Pancreas (tissue), 10 donors: Measurements from ENCODE around the gene KCNN3. TPM values are rescaled to one million over a fixed set of nuclear protein-coding genes. Genes with fewer than 3 reads are reported as not detected.

Experiments used
- ATAC-seq, 4 donors: fragments of 200-7000 bp; cut with Tn5 transposase; one replicate each; pipeline versions ENCODE4 v1.8.0 to v1.9.1; 2020; ENCODE audit warnings: mild to moderate bottlenecking in 4 of 4, moderate library complexity in 4 of 4
- DNase-seq, 6 donors: peaks; one replicate each; pipeline ENCODE4 v3.0.0-alpha.2; 2020
- FAIRE-seq: peaks from 2 replicates; lab custom pipeline; 2012; peaks lifted over from hg19 to GRCh38; lab: Jason Lieb, UNC
- H3K27ac ChIP-seq, 4 donors: fragments of 200-600 bp; sonication (generic); 1 replicate in 3 of 4; 2 replicates in 1 of 4; pipeline versions ENCODE4 v1.5.0 to v1.8.0; 2020
- H3K27me3 ChIP-seq, 4 donors: fragments of 200-600 bp; one replicate each; pipeline ENCODE4 v1.8.0; 2021
- H3K36me3 ChIP-seq, 3 donors: fragments of 200-600 bp; sonication (generic) in 1 of 3; one replicate each; pipeline versions ENCODE4 v1.5.0 to v1.8.0; 2020 to 2021
- H3K4me1 ChIP-seq, 3 donors: fragments of 200-600 bp; one replicate each; pipeline ENCODE4 v1.8.0; 2021
- H3K4me3 ChIP-seq, 4 donors: fragments of 200-600 bp; sonication (generic) in 2 of 4; one replicate each; pipeline versions ENCODE4 v1.5.0 to v1.8.0; 2020 to 2021
- H3K9me3 ChIP-seq, 4 donors: fragments of 200-600 bp; one replicate each; pipeline ENCODE4 v1.8.0; 2021
- CTCF ChIP-seq, 4 donors: fragments of 200-600 bp; sonication (generic) in 3 of 4; IDR thresholded peaks; one replicate each; pipeline versions ENCODE4 v1.5.0 to v1.8.0; 2021; ENCODE audit warnings: antibody characterized with exemption in 4 of 4
- WGBS, 2 donors: extraction: QIAGEN DNeasy Blood & Tissue Kit; methylation state at CpG; one replicate each; pipeline ENCODE4 v1.1.7; 2013; 5-methylcytosine and 5-hydroxymethylcytosine counted together
- intact Hi-C, 3 donors: fragments of 100-400 bp; cut with DNase I; formaldehyde crosslinking; loops; one replicate each; pipeline versions ENCODE4 v1.11.1 to v1.14.2; 2022
- polyA plus RNA-seq, 2 donors: library from polyadenylated mRNA; stranded (reverse); fragments of 200-250 nt; gene quantifications; one replicate each; pipeline ENCODE4 v1.2.3, GENCODE V29; 2013
- total RNA-seq, 6 donors: library from RNA; stranded (reverse); fragmentation: NEBNext Ultra II Directional in 4 of 6; extraction: Animal tissue kit (Norgen Biotek cat#: 25700) in 4 of 6; gene quantifications; one replicate each; pipeline versions ENCODE4 v1.2.1 to v1.2.4, GENCODE V29; 2021 to 2023
- donor health status: healthy with polysubstance abuse.
- donor health status: DM: no; HTN: no; CAD: no; lungs with moderate emphysema.
- donor health status: DM: no; HTN: no; CAD: no.
- donor health status: control.
- donor health status: control.
- donor health status: Bipolar disorder and iron deficiency.
- donor health status: DM: yes; HTN: yes; CAD: no.
- donor health status: DM: no; HTN: no; CAD: no.
- donor health status: DM: no; HTN: no; CAD: no.
- donor health status: DM: yes; HTN: yes; CAD: no.

The KCNN3 gene
- total and polyA plus RNA-seq, 8 donors = 0.11 to 1.0 (median 0.33) TPM

DNA sequence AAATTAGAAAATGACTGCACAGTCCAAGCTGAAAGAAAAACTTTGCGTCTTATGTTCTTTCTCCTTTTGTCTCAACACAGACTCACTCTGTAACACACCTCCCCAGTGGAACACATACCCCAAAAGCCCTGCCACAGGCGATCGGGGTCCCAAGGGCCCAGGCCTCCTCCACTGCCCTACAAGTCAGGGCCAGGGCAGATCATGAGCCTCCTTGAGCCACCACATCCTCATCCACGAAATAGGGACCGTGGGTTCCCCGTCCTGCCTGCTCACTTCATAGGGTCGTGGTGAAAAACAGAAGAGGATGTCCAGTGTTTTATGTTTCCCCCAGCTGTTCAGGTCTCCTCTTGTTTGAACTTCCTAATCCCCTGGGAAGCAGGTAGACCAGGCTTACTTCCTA, 116.7 kb downstream of the KCNN3 start:
- Histone ChIP-seq H3K27me3 (peaks cover 0 to 4% (median 0%) of the 10 kb centered on the region in 4 donors), H3K4me3 (no peak overlapping the region), H3K4me1 (no peaks in the 10 kb centered on the region), H3K27ac (no peak overlapping the region), H3K36me3 (no peaks in the 10 kb centered on the region), H3K9me3 (no peaks in the 10 kb centered on the region)
- no peak for TF ChIP-seq CTCF (IDR thresholded peaks at IDR 0.05)
- no peak for DNase-seq
- ATAC-seq = no peak
- no peak for FAIRE-seq
- intact Hi-C loops = loop anchor here in 1 of 3 donors (10.0 kb wide), 1 partner anchor 189 kb away; the partner anchor contains the start of gene CHRNB2
- 67 to 72% methylated on average over 7 of the region's 7 CpGs for WGBS, 2 donors

- no peak for FAIRE-seq
- H3K36me3 ChIP-seq = no peaks in the 10 kb centered on the region
- no peak for DNase-seq
- no peak for TF ChIP-seq CTCF (IDR thresholded peaks at IDR 0.05)
- no peaks in the 10 kb centered on the region for H3K4me1 ChIP-seq
- peaks cover 0 to 4% (median 0%) of the 10 kb centered on the region in 4 donors for H3K27me3 ChIP-seq
- no peak overlapping the region for H3K4me3 ChIP-seq
- 63 to 72% methylated on average over 12 of the region's 12 CpGs for WGBS, 2 donors
- intact Hi-C loops = loop anchor here in 1 of 3 donors (10.0 kb wide), 1 partner anchor 188 kb away; the partner anchor contains the start of gene CHRNB2
- ATAC-seq = no peak
- no peaks in the 10 kb centered on the region for H3K9me3 ChIP-seq
- no peak overlapping the region for H3K27ac ChIP-seq
Measured at GRCh38 chr1:154752273-154753030, 117.6 kb downstream of the KCNN3 start.

GRCh38 chr1:154751690-154752089, 118.4 kb downstream of the KCNN3 start:
- no peak for FAIRE-seq
- H3K27ac ChIP-seq = no peak overlapping the region
- peaks cover 0 to 4% (median 0%) of the 10 kb centered on the region in 4 donors for H3K27me3 ChIP-seq
- no peak for TF ChIP-seq CTCF (IDR thresholded peaks at IDR 0.05)
- DNase-seq = no peak
- ATAC-seq = peak in 3 of 4 donors; percentile 38 to 74 (median 53)
- no peak overlapping the region for H3K4me3 ChIP-seq
- no peaks in the 10 kb centered on the region for H3K9me3 ChIP-seq
- intact Hi-C loops = loop anchor here in 1 of 3 donors (10.0 kb wide), 1 partner anchor 187 kb away; the partner anchor contains the start of gene CHRNB2
- no peaks in the 10 kb centered on the region for H3K36me3 ChIP-seq
- H3K4me1 ChIP-seq = no peaks in the 10 kb centered on the region
- 42 to 47% methylated on average over 5 of the region's 5 CpGs for WGBS, 2 donors

DNA sequence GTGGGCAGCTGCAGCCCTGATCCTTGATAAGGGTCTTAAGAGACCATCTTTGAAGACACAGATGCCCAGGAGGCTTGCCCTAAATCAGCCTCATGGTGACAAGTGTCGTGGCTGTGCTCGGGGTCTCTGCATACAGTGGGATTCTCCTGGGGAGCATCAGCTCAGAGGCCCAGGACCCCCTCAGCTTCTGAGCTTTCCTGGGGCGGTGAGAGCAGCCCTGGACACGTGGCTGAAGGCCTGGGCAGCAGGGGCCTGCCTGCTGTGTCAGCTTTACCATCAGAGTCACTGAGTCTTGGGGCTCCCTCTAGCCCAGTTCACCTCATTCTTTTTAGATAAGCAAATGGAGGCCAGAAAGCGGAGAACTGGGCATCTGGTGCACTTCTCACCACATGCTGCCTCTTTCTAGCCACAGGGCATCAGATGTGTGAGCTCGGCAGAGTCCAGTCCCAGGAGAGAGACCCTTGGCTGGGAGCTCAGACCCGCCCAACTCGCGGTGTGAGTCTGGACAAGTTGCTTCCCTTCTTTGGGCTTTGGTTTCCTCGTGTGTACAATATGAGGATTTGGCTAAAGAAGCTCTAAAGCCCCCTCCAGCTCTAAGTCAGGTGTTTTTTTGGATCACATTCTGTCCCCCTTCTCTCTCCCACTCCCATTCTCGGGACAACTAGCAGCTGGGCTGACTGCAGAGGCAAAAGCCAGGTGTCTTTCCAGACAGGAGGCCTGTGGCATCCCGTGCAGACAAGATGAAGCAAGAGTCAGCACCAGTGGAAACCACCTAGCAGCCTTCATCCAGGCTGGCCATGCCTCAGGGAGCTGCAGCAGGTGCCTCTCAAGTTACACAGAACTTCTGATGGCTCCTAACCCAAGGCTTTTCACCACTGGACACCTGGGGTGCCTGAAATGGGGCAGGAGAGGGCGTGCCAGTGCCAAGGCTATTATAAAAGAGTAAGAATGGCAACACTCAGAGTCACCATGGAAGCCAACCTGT, 119.1 kb downstream of the KCNN3 start:
- Histone ChIP-seq H3K9me3 (no peaks in the 10 kb centered on the region), H3K27ac (no peak overlapping the region), H3K4me3 (no peak overlapping the region), H3K4me1 (no peaks in the 10 kb centered on the region), H3K27me3 (peaks cover 0 to 4% (median 0%) of the 10 kb centered on the region in 4 donors), H3K36me3 (no peaks in the 10 kb centered on the region)
- no peak for DNase-seq
- no peak for TF ChIP-seq CTCF (IDR thresholded peaks at IDR 0.05)
- WGBS, 2 donors = 60 to 70% methylated on average over 13 of the region's 13 CpGs
- ATAC-seq = no peak
- no peak for FAIRE-seq
- intact Hi-C loops = loop anchor here in 1 of 3 donors (10.0 kb wide), 1 partner anchor 186 kb away; the partner anchor contains the start of gene CHRNB2
